NB4 (cell line): Measurements from ENCODE around the gene CTBP2.

Experiments
- DNase-seq: peaks from one replicate; pipeline ENCODE4 v3.0.0; 2010; ENCODE audit warnings: low read depth
- H3K4me3 ChIP-seq: one replicate; pipeline ENCODE4 v1.5.1; 2011; ENCODE audit warnings: mild to moderate bottlenecking, low read depth, low read length, moderate library complexity
- MYC ChIP-seq: IDR thresholded peaks from 2 replicates; pipeline ENCODE4 v1.6.1; 2011; ENCODE audit warnings: low read depth, low read length
- POLR2A ChIP-seq: IDR thresholded peaks from 2 replicates; pipeline ENCODE4 v1.6.1; 2011; ENCODE audit warnings: mild to moderate bottlenecking; ENCODE audit not compliant: insufficient read length; ENCODE audit errors: extremely low read depth
- TF ChIP-seq, protein P1 (sequence below): IDR thresholded peaks from one replicate; pipeline ENCODE4 v1.5.1; 2012; ENCODE audit warnings: low read depth, low read length
- TF ChIP-seq, protein P2 (sequence below): IDR thresholded peaks from 2 replicates; pipeline ENCODE4 v1.6.1; 2011; ENCODE audit warnings: low read depth, low read length

CTBP2 gene

DNA sequence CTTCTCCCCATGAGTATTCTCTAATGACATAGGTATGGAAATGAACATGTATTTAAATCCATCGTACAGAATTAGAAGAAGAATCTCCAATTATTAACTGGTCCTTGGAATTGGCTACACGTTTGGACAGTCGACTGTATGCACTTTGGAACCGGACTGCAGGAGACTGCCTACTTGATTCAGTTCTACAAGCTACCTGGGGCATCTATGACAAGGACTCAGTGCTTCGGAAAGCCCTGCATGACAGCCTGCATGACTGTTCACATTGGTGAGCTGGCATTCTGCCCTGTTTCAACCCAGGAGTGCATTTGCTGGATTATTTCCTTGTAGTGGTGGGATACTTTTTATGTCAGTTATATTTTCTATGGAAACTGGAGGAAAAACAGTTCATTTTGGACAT, 186.2 kb downstream of the CTBP2 start:
- TF ChIP-seq POLR2A, result no peak
- TF ChIP-seq MYC, result no peak
- TF ChIP-seq, protein P1, sequence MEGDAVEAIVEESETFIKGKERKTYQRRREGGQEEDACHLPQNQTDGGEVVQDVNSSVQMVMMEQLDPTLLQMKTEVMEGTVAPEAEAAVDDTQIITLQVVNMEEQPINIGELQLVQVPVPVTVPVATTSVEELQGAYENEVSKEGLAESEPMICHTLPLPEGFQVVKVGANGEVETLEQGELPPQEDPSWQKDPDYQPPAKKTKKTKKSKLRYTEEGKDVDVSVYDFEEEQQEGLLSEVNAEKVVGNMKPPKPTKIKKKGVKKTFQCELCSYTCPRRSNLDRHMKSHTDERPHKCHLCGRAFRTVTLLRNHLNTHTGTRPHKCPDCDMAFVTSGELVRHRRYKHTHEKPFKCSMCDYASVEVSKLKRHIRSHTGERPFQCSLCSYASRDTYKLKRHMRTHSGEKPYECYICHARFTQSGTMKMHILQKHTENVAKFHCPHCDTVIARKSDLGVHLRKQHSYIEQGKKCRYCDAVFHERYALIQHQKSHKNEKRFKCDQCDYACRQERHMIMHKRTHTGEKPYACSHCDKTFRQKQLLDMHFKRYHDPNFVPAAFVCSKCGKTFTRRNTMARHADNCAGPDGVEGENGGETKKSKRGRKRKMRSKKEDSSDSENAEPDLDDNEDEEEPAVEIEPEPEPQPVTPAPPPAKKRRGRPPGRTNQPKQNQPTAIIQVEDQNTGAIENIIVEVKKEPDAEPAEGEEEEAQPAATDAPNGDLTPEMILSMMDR, result no peak
- TF ChIP-seq, protein P2, sequence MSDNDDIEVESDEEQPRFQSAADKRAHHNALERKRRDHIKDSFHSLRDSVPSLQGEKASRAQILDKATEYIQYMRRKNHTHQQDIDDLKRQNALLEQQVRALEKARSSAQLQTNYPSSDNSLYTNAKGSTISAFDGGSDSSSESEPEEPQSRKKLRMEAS, result no peak
- DNase-seq, result no peak

DNA sequence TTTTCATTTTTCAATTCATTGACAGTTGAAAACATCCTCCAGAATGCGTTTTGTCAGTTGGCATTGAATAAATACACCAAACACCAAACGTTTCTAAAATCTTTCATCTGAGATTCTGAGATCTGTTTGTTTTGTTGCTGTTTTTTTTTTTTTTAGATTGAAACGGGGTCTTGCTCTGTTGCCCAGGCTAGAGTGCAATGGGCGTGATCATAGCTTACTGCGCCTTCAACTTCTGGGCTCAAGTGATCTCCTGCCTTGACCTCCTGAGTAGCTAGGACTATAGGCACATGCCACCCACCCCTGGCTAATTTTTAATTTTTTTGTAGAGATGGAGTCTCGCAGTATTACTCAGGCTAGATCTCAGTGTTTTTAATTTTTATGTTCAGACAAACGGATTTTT, 187.7 kb downstream of the CTBP2 start:
- H3K4me3 ChIP-seq, result no peak overlapping the region
- no peak for TF ChIP-seq MYC
- no peak for TF ChIP-seq POLR2A
- TF ChIP-seq, protein P2, result no peak
- TF ChIP-seq, protein P1, result no peak
- DNase-seq, result no peak

More for the DNA sequence above, 186.2 kb downstream of the CTBP2 start:
- no peak overlapping the region for H3K4me3 ChIP-seq

DNA sequence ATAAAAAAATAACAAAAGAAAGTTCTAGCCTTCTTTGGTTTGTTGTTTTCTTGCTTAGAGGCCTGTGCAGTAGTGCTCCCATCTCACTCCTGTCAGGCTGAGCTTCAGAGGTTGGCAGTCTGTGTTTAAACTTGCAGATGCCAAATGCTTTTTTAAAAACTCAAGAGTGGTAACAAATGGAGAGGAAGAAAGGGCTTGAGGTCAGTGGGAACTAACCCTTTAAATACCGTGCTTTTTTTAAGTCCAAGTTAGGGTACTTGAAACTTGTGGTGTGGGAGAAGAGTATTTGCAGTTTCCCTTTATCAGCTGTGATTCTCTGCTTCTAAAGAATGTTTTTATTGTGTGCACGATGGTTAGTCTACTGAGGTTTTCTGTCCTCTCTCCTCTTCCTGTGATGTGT, 189.1 kb downstream of the CTBP2 start:
- no peak overlapping the region for H3K4me3 ChIP-seq
- TF ChIP-seq POLR2A, result no peak
- no peak for TF ChIP-seq MYC
- TF ChIP-seq, protein P2, result no peak
- TF ChIP-seq, protein P1, result no peak
- DNase-seq, result no peak

DNA sequence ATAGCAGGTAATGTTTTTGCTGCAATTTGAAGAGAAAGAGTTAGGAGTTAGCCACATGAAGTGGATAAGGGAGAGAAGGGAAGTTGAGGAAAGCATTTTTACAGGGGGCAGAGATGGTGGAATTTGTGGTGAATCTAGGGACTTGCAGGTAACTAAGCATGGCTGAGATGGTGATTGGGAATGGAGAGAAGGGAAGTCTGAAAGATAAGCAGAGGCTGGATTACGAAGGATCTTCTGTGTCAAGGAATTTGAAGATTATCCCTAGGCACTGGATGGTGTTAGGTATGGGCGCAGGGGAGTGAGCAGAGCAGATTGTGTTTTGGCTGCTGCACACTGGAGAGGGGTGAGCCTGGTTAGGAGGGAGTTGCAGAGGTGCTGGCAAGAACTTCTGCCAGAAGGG, 193.1 kb downstream of the CTBP2 start:
- H3K4me3 ChIP-seq, result no peak overlapping the region
- no peak for DNase-seq
- TF ChIP-seq POLR2A (no peak), MYC (no peak)
- TF ChIP-seq, protein P2, result no peak
- TF ChIP-seq, protein P1, result no peak

DNA sequence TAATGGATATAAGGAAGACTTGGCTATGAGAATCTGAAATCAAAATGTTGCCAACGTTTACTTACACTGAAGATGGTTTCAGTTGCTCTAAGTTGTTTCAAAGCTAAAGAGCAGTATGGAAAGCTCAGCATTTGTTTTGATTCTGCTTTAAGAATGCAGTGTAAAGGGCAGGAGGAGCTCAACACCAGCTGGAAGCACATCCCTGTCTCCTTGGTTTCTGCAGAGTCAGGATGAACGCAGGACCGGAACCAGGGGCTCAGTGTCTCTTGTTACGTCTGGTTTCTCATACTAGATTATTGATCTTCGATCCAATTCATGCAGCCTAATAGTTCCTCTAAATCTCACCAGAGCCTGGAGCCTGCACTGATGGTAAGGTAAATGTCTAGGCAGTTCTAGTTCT, 194.4 kb downstream of the CTBP2 start:
- no peak overlapping the region for H3K4me3 ChIP-seq
- TF ChIP-seq, protein P1, result no peak
- TF ChIP-seq POLR2A, result no peak
- no peak for TF ChIP-seq MYC
- TF ChIP-seq, protein P2, result no peak
- no peak for DNase-seq
